HG02885 (cell line): ENCODE measurements around the gene NAV2.

Experiments
- ATAC-seq: cut with Tn5 transposase; IDR thresholded peaks from one replicate; pipeline ENCODE4 v1.9.1; 2021; ENCODE audit warnings: mild to moderate bottlenecking; ENCODE audit not compliant: unreplicated experiment, poor library complexity

The NAV2 gene

GRCh38 chr11:20024172-20024935, 311.7 kb downstream of the NAV2 start:
- no peak for ATAC-seq

GRCh38 chr11:20025332-20025840, 312.7 kb downstream of the NAV2 start:
- no peak for ATAC-seq

DNA sequence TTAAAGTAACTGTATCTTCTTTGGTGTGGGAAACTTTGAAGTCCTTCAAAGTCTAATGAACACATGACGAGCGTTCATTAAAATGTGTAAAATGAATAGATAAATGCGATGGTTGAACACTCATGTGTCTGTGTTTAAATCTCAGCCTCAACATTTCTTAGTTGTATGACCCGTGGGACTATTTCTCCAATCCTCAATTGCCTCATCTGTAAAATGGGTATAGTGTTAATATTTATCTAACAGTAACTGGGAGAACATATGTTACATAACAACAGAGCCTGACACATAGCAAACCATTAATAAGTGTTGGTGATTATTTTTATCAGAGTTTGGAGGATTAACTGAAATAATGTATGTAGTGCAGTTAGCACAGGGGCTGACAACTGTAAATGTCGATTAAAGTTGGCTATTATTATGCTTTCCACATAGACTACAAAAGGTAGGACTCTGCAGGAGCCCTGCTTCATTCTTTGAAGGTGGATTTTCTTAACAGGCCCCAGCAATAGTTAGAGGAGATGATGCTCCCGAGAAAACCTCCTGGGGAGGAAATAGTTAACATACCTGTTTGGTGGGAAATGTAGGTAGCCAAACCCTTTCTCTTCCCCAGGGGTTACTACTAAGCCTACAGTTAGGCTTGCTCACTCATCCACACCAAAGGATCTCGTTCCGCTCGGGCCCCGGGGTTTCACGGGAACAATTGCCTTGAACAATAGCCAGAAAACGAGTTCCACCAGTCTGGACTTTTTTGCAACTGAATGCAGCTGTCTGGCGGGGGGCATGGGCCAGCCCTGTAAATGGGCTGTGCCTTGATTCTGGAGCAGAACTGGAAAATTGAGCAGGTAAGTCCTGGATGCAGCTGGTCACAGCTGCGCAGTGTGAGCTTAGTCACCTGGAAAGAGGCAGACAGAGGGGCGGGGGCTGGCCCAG, 314.3 kb downstream of the NAV2 start:
- ATAC-seq, result no peak

DNA sequence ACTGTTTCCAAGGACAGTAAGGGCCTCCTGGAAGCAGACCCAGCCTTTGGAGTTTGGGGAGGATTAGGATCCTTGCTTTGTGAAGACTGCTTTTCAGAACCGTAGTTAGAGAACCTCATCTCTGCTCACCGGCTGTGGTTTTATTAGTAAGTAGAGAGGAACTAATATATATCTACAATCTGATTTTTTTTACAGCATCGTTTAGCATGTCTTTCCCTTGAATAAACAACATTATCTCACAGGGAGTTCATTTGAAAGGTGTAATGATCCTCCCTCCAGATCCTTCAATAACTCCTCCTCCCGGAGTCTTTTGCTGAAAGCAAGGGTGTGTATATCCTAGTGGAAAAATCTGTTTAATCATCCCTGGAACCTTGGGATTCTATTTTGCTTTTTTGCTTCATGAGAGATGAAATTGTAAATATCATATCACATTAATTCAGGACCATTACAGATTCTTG, 314.9 kb downstream of the NAV2 start:
- ATAC-seq, result no peak

DNA sequence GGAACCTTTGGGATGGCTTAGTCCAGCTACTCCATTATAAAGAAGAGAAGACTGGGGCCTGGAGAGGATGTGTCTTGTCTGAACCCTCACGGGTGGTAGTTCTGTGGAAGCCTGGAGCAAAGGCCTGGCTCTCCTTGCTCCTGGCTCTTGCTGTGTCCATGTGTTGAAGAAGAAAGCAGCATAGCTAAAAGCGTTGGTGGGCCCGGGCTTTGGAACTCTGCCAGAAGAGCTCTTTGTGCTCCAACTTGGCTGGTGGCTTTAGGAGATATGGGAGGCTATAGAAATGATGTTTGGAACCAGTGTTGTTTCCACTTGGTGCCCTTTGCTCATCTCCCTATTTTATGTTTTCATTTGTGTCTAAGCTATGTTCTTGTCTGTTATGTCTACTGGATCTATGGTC, 316.6 kb downstream of the NAV2 start:
- ATAC-seq, result no peak

DNA sequence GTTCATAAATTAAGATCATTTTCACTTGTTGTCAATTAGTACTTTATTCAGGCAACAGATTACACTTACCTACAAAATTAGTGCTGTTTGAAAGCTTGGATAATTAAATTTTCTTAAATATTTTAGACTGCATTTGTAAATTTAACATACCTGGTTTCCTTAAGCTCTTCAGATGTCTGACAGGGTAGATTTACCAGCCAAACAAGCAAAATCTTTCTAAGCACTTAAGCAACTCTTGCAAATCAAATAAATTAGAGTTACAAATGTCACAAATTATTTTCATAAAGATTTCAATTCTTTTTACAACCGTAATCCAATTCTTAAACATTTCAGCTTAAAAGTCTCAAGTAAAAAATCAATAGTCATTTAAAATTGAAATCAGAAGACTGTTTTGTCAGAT, 317.8 kb downstream of the NAV2 start:
- ATAC-seq, result no peak

DNA sequence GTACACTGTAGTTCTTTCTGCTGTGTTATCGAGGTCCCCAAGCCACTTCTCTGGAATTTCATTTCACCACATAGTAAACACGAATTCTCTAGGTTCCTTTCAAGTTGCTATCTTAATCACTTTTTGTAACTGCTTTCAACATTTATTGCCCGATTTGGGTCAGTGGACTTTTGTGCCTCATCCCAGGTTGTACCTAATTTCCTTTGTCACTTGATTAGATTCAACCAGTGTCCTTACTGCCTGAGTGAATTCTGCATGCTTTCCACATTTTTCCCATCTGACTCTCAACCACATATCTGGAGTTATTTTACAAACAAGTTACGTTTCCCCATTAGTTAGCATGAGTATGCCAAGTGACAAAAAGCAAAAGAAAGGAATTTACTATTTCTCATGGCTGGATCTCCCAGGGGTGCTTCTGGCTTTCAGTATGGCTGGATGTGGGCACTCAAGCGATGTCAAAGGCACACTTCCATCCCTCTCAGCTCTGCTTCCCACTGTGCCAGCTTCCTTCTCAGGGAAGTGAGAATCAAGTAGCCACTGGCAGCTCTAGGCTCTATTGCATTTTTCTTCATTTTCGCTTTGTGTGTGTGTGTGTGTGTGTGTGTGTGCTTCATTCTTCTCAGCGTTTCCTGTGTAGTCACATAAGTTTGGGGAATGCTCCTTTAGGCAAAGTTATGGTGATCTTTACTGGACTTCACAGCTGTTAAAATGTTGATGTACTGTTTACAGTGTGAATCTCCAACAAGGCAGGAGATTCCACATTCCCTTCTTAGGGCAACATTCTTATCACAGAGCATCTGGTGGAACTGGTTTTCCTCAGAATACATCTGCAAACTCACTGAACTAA, 318.7 kb downstream of the NAV2 start:
- ATAC-seq, result no peak

- ATAC-seq, result no peak
These were observed 319.5 kb downstream of the NAV2 start for GRCh38 chr11:20032127-20032526.

DNA sequence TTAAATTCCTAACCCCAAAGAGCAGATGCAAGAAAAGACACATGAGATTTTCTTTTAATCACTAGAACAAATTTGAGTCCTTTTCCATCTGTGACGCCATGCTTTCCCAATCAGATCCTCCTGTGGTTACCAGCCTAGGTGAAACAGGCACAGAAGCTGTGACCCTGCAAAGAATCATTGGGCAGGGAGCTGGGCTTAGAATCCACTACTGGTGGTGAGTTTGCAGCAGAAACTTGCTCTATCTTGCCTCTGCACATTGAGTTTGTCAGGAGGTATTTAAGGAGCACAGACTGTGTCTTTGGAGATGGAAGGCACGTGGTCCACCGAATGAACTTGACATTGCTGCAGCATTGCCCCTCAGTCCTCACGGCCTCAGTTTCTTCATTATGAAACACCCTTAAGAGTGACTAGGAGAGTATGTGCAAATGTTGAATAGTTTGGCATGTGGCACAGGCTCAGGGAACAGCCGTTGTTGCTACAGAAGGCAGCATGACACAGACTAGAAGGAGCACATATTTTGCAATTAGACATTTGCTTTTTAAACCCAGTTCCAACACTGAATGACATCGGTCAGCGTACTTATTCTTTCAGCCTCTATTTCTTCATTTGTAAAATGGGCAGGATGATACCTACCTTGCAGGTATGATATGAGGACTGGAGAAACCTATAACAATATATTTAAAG, 320.1 kb downstream of the NAV2 start:
- ATAC-seq, result no peak

GRCh38 chr11:20033806-20034205, 321.2 kb downstream of the NAV2 start:
- ATAC-seq, result no peak

GRCh38 chr11:20034941-20035340, 322.3 kb downstream of the NAV2 start:
- ATAC-seq, result no peak

DNA sequence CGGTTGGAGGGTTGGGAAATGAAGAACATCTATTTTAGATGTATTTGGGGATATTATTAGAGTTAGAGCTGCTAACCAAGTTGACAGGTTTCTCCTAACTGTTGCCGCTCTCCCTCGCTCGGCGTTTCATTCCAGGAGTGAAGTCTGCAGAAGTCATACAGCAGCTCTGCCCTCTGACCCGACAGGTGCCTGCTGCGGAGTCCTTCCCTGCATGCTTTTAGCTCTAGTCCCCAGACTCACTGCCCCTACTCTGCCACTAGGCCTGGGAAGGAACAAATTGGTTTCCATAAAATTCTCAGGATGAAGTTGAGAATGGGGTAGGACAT, 322.7 kb downstream of the NAV2 start:
- no peak for ATAC-seq

DNA sequence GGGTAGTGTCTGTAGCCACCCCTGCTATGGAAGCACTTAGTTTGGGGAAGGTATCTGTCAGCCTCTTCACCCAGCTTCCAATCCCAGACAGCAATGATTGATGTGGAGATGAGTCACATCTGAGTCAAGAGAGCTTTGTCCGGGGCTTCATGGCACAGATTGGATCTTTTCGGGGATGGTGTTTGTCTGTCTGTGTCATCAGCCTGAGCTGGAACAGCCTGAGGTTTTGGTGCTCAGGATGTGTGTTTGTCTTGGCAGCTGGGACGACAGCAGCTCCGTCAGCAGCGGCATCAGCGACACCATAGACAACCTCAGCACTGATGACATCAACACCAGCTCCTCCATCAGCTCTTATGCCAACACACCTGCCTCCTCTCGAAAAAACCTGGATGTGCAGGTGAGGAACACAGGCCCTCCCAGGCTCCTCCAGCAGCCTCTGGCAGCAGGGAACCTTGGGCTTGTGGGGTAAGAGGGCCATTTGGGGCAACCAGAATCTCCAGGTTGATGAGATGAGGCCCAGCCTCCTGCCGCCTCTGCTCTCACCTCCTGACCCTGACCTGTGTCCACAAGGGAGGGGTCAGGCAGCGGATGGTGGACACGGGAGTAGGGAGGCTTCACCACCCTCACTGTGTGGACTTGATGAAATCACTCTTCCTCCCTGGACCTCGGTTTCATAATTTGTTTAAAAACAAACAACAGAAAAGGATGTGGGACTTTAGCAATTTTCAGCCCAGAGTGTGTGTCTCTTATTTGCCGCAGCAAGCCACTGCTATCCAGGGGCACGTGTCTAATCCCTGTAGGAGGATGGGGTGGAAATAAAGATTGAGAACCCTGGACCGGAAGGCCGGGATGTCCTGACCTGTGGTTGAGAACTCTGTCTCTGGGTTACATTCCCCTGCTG, 323.3 kb downstream of the NAV2 start:
- no peak for ATAC-seq

- ATAC-seq, result no peak
These were observed 324.1 kb downstream of the NAV2 start for GRCh38 chr11:20036626-20037335.

DNA sequence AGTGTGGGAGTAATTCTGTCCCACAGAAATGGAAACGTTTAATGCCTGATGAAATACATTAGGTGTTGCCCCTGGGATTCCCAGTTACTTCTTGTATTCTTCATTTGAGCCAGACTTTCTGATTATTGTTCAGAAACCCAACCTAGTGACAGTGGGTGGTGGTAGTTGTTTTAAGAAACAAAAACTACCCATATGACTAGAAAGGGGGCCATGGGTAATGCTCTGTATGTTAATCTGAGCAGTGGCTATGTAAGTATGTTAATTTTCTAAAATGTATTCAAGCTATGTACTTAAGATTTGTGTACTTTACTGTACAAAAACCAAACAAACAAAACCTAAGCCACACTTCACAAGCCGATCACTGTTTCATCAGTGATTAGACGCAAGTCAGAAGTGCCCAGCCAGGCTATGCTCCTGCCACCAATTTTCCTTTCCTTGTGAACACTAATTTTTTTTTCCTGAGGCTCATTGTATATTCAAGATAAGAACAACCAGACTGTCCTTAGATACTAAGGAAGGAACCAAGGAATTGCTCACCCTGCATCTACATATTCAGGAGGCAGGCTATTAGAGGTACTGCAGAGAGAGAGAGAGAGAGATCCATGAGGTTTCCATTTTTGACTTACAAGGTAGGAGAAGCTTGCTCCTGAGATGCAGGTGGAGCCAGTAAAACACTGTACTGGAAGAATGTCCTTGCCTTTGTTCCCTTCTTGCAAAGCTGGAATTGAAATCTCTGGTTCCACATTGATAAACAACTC, 324.9 kb downstream of the NAV2 start:
- ATAC-seq, result peak; percentile 86

DNA sequence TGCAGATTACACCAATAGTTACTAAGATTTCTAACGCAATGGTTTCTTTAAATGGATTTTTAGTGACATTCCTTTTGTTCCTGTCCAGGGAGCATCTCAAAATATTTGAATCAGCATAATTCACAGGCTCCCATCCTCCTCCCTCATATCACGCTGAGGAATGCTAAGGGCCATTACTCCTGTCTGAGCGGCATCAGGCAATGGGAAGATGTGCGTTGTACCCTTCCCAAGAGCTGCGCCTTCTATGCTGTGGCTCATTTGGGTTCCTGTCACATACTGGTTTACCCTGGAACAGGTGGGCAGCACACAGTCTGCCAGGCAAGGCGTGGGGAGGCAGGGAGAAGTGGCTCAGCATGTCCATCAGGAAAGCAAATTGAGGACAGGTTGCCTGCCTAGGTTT, 325.8 kb downstream of the NAV2 start:
- no peak for ATAC-seq

- ATAC-seq, result no peak
These were observed 326.3 kb downstream of the NAV2 start for GRCh38 chr11:20038972-20039371.

DNA sequence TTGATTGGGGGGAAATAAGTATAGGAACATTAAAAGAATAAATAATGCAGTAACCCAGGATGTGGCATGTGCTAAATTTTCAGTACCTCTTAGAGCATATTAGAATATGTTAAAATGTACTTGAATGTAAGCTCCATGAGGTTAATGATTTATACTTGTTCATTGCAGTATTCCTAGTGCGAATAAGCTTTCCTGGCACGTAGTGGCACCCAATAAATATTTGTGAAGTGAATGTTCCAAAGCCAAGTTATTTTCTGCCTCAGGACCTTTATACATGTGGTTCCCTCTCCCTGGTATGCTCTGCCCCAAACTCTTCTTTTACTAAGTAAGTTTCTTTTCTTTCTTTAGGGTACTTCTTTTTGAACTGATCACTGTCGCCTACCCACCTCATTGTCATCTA, 328.9 kb downstream of the NAV2 start:
- no peak for ATAC-seq
